ENCODE data around the gene ABHD17A.
"Not testable (repeated sequence)": the region's sequence is repeated elsewhere in the genome, so short reads cannot be mapped to it uniquely, and the experiment has no call there.

Gene ABHD17A

GRCh38 chr19:1910177-1910576 lies 24.9 kb upstream of the ABHD17A start:
- peak in 15 of 58 donors; percentile 8 to 46 (median 22) for DNase-seq

GRCh38 chr19:1909761-1910080 lies 24.4 kb upstream of the ABHD17A start:
- DNase-seq = peak in 1 of 58 donors; percentile 28

- DNase-seq = no peak
Observed at GRCh38 chr19:1908364-1908678, 23.0 kb upstream of the ABHD17A start.

- peak in 25 of 58 donors; percentile 10 to 70 (median 44) for DNase-seq
Observed at GRCh38 chr19:1907563-1908363, 22.5 kb upstream of the ABHD17A start.

GRCh38 chr19:1906985-1907562 lies 21.8 kb upstream of the ABHD17A start:
- DNase-seq = no peak

- DNase-seq = peak in 1 of 58 donors; percentile 27
Observed at GRCh38 chr19:1905863-1906375, 20.6 kb upstream of the ABHD17A start.

- peak; percentile 51 to 99 (median 98) for DNase-seq
Observed at GRCh38 chr19:1905110-1905862, 20.0 kb upstream of the ABHD17A start, which contains the start of the genes ADAT3 and SCAMP4. Gene ADAT3 (plus strand): TSS chr19:1905399. CDS start chr19:1912048, 6,649 bp downstream. Gene SCAMP4 (plus strand): TSS chr19:1905399. CDS start chr19:1915020, 9,621 bp downstream.

- DNase-seq = no peak
Observed at GRCh38 chr19:1904860-1905109, 19.5 kb upstream of the ABHD17A start.

- DNase-seq = no peak
Observed at GRCh38 chr19:1902923-1903322, 17.6 kb upstream of the ABHD17A start.

GRCh38 chr19:1901940-1902404 lies 16.7 kb upstream of the ABHD17A start:
- peak in 8 of 58 donors; percentile 15 to 34 (median 23) for DNase-seq

- no peak for DNase-seq
Observed at GRCh38 chr19:1896508-1896907, 11.2 kb upstream of the ABHD17A start.

GRCh38 chr19:1893791-1894190 lies 8.5 kb upstream of the ABHD17A start:
- no peak for DNase-seq

- DNase-seq = no peak
Observed at GRCh38 chr19:1889907-1890306, 4.6 kb upstream of the ABHD17A start.

GRCh38 chr19:1888385-1888784 lies 3.1 kb upstream of the ABHD17A start:
- DNase-seq = no peak

- DNase-seq = not testable (repeated sequence)
Observed at GRCh38 chr19:1886360-1886759, 1.1 kb upstream of the ABHD17A start.

GRCh38 chr19:1884719-1885334 lies 469 bp downstream of the ABHD17A start:
- DNase-seq = no peak

- no peak for DNase-seq
Observed at GRCh38 chr19:1884291-1884718, 991 bp downstream of the ABHD17A start.

GRCh38 chr19:1883784-1884183 lies 1.5 kb downstream of the ABHD17A start:
- DNase-seq = no peak

- peak in 4 of 58 donors; percentile 33 to 48 (median 44) for DNase-seq
Observed at GRCh38 chr19:1882786-1883692, 2.3 kb downstream of the ABHD17A start.

- DNase-seq = peak in 25 of 58 donors; percentile 21 to 74 (median 51)
Observed at GRCh38 chr19:1882089-1882785, 3.1 kb downstream of the ABHD17A start.

All from anterior cingulate cortex (tissue), 58 donors.